Activated gamma-delta T cell treated with Interleukin-2 at 50 U/mL for 16 hours (primary cell): ENCODE results near the gene EEF1A1.
"Not testable (repeated sequence)": the region's sequence is repeated elsewhere in the genome, so short reads cannot be mapped to it uniquely, and the experiment has no call there.

Source experiments
- DNase-seq: peaks from one replicate; pipeline ENCODE4 v3.0.0-alpha.2; 2020

Gene EEF1A1

GRCh38 chr6:73534628-73535027 lies 13.8 kb upstream of the EEF1A1 start:
- DNase-seq = no peak

- no peak for DNase-seq
Observed at GRCh38 chr6:73532293-73532692, 11.5 kb upstream of the EEF1A1 start.

GRCh38 chr6:73528897-73529296 lies 8.1 kb upstream of the EEF1A1 start:
- no peak for DNase-seq

GRCh38 chr6:73525546-73526330 lies 4.9 kb upstream of the EEF1A1 start:
- DNase-seq = no peak

- DNase-seq = peak; percentile 72
Observed at GRCh38 chr6:73523434-73524123, 2.7 kb upstream of the EEF1A1 start.

- peak; percentile 66 for DNase-seq
Observed at GRCh38 chr6:73521351-73521985, 636 bp upstream of the EEF1A1 start.

GRCh38 chr6:73519926-73520687 lies 725 bp downstream of the EEF1A1 start:
- DNase-seq = peak; percentile 68

- DNase-seq = not testable (repeated sequence)
Observed at GRCh38 chr6:73518982-73519881, 1.6 kb downstream of the EEF1A1 start.

- not testable (repeated sequence) for DNase-seq
Observed at GRCh38 chr6:73518100-73518981, 2.5 kb downstream of the EEF1A1 start.

- no peak for DNase-seq
Observed at GRCh38 chr6:73516514-73517489, 4.0 kb downstream of the EEF1A1 start.

GRCh38 chr6:73515204-73515655 lies 5.6 kb downstream of the EEF1A1 start:
- DNase-seq = no peak

- DNase-seq = no peak
Observed at GRCh38 chr6:73514746-73515110, 6.1 kb downstream of the EEF1A1 start.

- DNase-seq = no peak
Observed at GRCh38 chr6:73513496-73513854, 7.4 kb downstream of the EEF1A1 start.

GRCh38 chr6:73511796-73512195 lies 9.0 kb downstream of the EEF1A1 start:
- no peak for DNase-seq

GRCh38 chr6:73509851-73510250 lies 11.0 kb downstream of the EEF1A1 start:
- DNase-seq = no peak

- no peak for DNase-seq
Observed at GRCh38 chr6:73508776-73509175, 12.1 kb downstream of the EEF1A1 start.

- DNase-seq = no peak
Observed at GRCh38 chr6:73506246-73506645, 14.6 kb downstream of the EEF1A1 start.

- DNase-seq = not testable (repeated sequence)
Observed at GRCh38 chr6:73505705-73506104, 15.1 kb downstream of the EEF1A1 start.

GRCh38 chr6:73505142-73505541 lies 15.7 kb downstream of the EEF1A1 start:
- DNase-seq = no peak

GRCh38 chr6:73504160-73504559 lies 16.7 kb downstream of the EEF1A1 start:
- no peak for DNase-seq
